Neural cell (in vitro differentiated cells): ENCODE data around the gene ANXA1. TPM values are rescaled to one million over a fixed set of nuclear protein-coding genes. Genes with fewer than 3 reads are reported as not detected.

ENCODE experiments used
- H2AFZ ChIP-seq: fragments of 200-600, 300-800 bp; sonication (generic), shearing (Covaris generic); 2 replicates; pipeline ENCODE4 v1.6.0; 2014; ENCODE audit warnings: low read depth, mild to moderate bottlenecking, antibody characterized with exemption, low read length, moderate library complexity
- H3F3A ChIP-seq: fragments of 200-600 bp; shearing (Covaris generic); 2 replicates; pipeline ENCODE4 v1.6.1; 2016; ENCODE audit warnings: mild to moderate bottlenecking, moderate library complexity, mixed read lengths, antibody characterized with exemption, low read length; ENCODE audit not compliant: insufficient read depth, poor library complexity, severe bottlenecking
- H3K27ac ChIP-seq: fragments of 200-600, 300-800 bp; sonication (generic), shearing (Covaris generic); 2 replicates; pipeline ENCODE4 v1.5.1; 2014; ENCODE audit warnings: mild to moderate bottlenecking, low read length, moderate library complexity
- H3K27me3 ChIP-seq: fragments of 300-800, 200-600 bp; sonication (generic), shearing (Covaris generic); 2 replicates; pipeline ENCODE4 v1.6.0; 2014; ENCODE audit warnings: mild to moderate bottlenecking, low read depth, low read length, moderate library complexity; ENCODE audit not compliant: insufficient read depth
- H3K36me3 ChIP-seq: fragments of 300-800, 200-600 bp; sonication (generic), shearing (Covaris generic); 2 replicates; pipeline ENCODE4 v1.5.1; 2014; ENCODE audit warnings: mild to moderate bottlenecking, antibody characterized with exemption, low read length, moderate library complexity; ENCODE audit not compliant: insufficient read depth
- H3K4me2 ChIP-seq: fragments of 300-800, 200-600 bp; sonication (generic), shearing (Covaris generic); 2 replicates; pipeline ENCODE4 v1.6.0; 2014; ENCODE audit warnings: mild to moderate bottlenecking, low read length
- H3K4me3 ChIP-seq: fragments of 300-800, 200-600 bp; sonication (generic), shearing (Covaris generic); 2 replicates; pipeline ENCODE4 v1.5.1; 2014; ENCODE audit warnings: mild to moderate bottlenecking, low read length, moderate library complexity
- H3K79me2 ChIP-seq: fragments of 200-600 bp; shearing (Covaris generic); replicated peaks from 2 replicates; pipeline ENCODE4 v1.6.0; 2014; ENCODE audit warnings: mild to moderate bottlenecking, low read length, moderate library complexity; ENCODE audit not compliant: insufficient read depth
- H3K9ac ChIP-seq: fragments of 300-800, 200-600 bp; sonication (generic), shearing (Covaris generic); 2 replicates; pipeline ENCODE4 v1.6.1; 2016; ENCODE audit warnings: mild to moderate bottlenecking, low read length, mixed read lengths
- H3K9me2 ChIP-seq: fragments of 200-600 bp; shearing (Covaris generic); 2 replicates; pipeline ENCODE4 v1.6.1; 2016; ENCODE audit warnings: mild to moderate bottlenecking, low read length, mixed read lengths; ENCODE audit not compliant: insufficient read depth
- H3K9me3 ChIP-seq: fragments of 200-600, 300-800 bp; sonication (generic), shearing (Covaris generic); 2 replicates; pipeline ENCODE4 v1.6.1; 2016; ENCODE audit warnings: mild to moderate bottlenecking, mixed run types, low read length, moderate library complexity, mixed read lengths
- H4K20me1 ChIP-seq: fragments of 200-600 bp; shearing (Covaris generic); 2 replicates; pipeline ENCODE4 v1.6.1; 2016; ENCODE audit warnings: mild to moderate bottlenecking, mixed run types; ENCODE audit not compliant: insufficient read depth
- EP300 ChIP-seq: fragments of 450-650 bp; conservative IDR thresholded peaks from 2 replicates; pipeline ENCODE4 v1.6.1; 2014; ENCODE audit warnings: antibody characterized with exemption, mild to moderate bottlenecking, moderate library complexity; ENCODE audit not compliant: poor library complexity, severe bottlenecking
- EZH2 ChIP-seq: fragments of 200-600, 300-800 bp; shearing (Covaris generic), sonication (generic); IDR thresholded peaks from 2 replicates; pipeline ENCODE4 v1.6.1; 2014; ENCODE audit warnings: antibody characterized with exemption, low read length, borderline replicate concordance, mild to moderate bottlenecking; ENCODE audit not compliant: insufficient read depth, poor library complexity, severe bottlenecking
- MXI1 ChIP-seq: fragments of 450-650 bp; conservative IDR thresholded peaks from 2 replicates; pipeline ENCODE4 v1.6.1; 2014; ENCODE audit warnings: antibody characterized with exemption, mild to moderate bottlenecking; ENCODE audit not compliant: poor library complexity, severe bottlenecking
- POLR2AphosphoS5 ChIP-seq: IDR thresholded peaks from 2 replicates; pipeline ENCODE4 v1.6.1; 2012
- RAD21 ChIP-seq: fragments of 450-650 bp; conservative IDR thresholded peaks from 2 replicates; pipeline ENCODE4 v1.6.1; 2014; ENCODE audit warnings: antibody characterized with exemption, mild to moderate bottlenecking, moderate library complexity
- SMC3 ChIP-seq: fragments of 450-650 bp; conservative IDR thresholded peaks from 2 replicates; pipeline ENCODE4 v1.6.1; 2014; ENCODE audit warnings: antibody characterized with exemption, mild to moderate bottlenecking, moderate library complexity; ENCODE audit not compliant: poor library complexity
- TAF1 ChIP-seq: IDR thresholded peaks from 2 replicates; pipeline ENCODE4 v1.6.1; 2012; ENCODE audit warnings: low read depth
- polyA plus RNA-seq: library from polyadenylated mRNA; depleted of rRNA; stranded (reverse); fragments of >200 nt; gene quantifications from 2 replicates; pipeline ENCODE4 v1.2.3, GENCODE V29; 2014
- TF ChIP-seq, protein P1 (sequence below): fragments of 450-650 bp; IDR thresholded peaks from 2 replicates; pipeline ENCODE4 v1.5.1; 2014; ENCODE audit warnings: antibody characterized with exemption, mild to moderate bottlenecking, moderate library complexity; ENCODE audit not compliant: poor library complexity, severe bottlenecking
- TF ChIP-seq, protein P2 (sequence below): IDR thresholded peaks from 2 replicates; pipeline ENCODE4 v1.6.1; 2012; ENCODE audit warnings: borderline replicate concordance

Gene ANXA1
- polyA plus RNA-seq, 1 donor from 2014 or later: 5.8 TPM

DNA sequence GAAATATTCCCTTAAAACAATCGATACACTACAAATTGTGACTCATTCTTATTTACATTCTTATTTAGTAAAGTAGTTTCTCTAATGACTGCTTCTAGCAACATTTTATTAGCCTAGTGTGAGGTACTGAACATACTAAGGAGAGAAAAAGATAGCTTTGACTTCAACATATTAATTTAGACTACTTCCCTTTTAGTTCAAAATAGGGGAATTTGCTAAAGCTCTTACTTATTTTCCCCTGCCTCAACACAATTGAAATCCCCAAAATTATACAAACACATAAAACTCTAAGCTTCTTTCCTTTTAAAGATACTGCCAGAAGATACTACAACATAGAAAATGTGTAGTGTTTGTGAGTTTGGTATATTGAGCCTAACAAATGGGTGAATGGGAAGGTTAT is 55.2 kb downstream of the ANXA1 start:
- no peak overlapping the region for H3K4me2 ChIP-seq
- H3K79me2 ChIP-seq: no peaks in the 10 kb centered on the region
- no peak overlapping the region for H3K9ac ChIP-seq

DNA sequence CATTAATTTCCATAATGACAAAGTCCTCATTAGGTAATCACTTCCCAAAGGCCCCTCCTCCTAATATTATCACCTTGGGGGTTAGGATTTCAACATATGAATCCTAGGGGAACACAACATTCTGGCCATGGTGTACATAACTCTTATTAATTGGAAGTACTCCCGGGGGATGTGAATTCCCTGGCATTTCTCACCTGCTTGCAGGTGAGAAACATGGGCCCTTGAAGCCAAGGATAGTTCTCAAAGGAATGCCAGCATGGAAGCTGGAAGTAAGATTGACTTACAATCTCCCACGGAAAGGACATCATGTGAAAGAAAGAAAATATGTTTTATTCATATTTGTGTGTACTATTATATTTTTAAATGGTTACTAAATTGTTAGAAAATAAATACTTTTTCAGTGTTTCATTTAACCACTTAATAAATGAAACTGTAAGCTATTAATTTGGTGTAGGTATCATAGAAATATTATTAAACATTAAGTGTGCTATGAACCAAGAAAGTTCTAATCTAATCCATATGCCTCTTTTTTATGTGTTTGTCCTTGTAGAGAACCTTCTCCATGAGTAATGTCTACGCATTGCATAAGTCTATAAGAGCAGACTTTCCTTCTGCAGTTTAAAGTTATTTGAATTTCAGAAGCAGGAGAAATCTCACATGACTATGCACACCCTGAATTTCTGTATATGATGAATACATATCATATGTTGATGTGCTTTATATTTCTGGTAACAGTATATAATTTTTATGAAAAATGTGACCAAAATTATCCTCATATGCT is 59.4 kb downstream of the ANXA1 start:
- H3K27me3 ChIP-seq: no peaks in the 10 kb centered on the region

More for the DNA sequence above, 55.2 kb downstream of the ANXA1 start:
- no peaks in the 10 kb centered on the region for H3K9me3 ChIP-seq
- TF ChIP-seq TAF1 (no peak), MXI1 (no peak)
- TF ChIP-seq, protein P1, sequence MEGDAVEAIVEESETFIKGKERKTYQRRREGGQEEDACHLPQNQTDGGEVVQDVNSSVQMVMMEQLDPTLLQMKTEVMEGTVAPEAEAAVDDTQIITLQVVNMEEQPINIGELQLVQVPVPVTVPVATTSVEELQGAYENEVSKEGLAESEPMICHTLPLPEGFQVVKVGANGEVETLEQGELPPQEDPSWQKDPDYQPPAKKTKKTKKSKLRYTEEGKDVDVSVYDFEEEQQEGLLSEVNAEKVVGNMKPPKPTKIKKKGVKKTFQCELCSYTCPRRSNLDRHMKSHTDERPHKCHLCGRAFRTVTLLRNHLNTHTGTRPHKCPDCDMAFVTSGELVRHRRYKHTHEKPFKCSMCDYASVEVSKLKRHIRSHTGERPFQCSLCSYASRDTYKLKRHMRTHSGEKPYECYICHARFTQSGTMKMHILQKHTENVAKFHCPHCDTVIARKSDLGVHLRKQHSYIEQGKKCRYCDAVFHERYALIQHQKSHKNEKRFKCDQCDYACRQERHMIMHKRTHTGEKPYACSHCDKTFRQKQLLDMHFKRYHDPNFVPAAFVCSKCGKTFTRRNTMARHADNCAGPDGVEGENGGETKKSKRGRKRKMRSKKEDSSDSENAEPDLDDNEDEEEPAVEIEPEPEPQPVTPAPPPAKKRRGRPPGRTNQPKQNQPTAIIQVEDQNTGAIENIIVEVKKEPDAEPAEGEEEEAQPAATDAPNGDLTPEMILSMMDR: no peak
- H4K20me1 ChIP-seq: no peaks in the 10 kb centered on the region
- H2AFZ ChIP-seq: no peak overlapping the region
- H3F3A ChIP-seq: no peaks in the 10 kb centered on the region
- H3K4me3 ChIP-seq: no peak overlapping the region
- H3K27me3 ChIP-seq: no peaks in the 10 kb centered on the region
- H3K36me3 ChIP-seq: no peaks in the 10 kb centered on the region
- no peak overlapping the region for H3K27ac ChIP-seq
- H3K9me2 ChIP-seq: no peaks in the 10 kb centered on the region

DNA sequence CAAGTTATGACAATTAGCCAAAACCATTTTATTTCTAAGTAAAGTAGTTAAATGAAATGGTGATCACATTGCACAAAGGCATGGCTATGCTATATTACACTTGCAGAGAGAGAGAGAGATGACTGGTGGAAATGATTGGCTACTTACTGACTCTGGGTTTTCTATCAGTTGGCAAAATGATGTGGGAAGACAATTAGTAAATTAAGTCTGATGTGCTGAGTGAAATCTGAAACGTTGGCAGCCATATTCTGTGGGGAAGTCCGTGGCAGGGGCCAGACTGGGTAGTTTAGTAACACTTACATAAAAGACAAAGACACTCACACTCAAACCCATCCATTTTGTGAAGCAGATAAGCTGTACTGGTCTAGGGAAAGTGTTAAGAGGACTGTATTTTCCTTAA is 61.6 kb downstream of the ANXA1 start:
- Histone ChIP-seq H3K9me2 (no peaks in the 10 kb centered on the region), H3F3A (no peaks in the 10 kb centered on the region), H3K79me2 (no peaks in the 10 kb centered on the region), H3K36me3 (no peaks in the 10 kb centered on the region), H3K4me2 (no peak overlapping the region), H4K20me1 (no peaks in the 10 kb centered on the region), H3K27me3 (no peaks in the 10 kb centered on the region), H2AFZ (no peak overlapping the region), H3K4me3 (no peak overlapping the region), H3K9ac (no peak overlapping the region), H3K9me3 (no peaks in the 10 kb centered on the region), H3K27ac (no peak overlapping the region)
- TF ChIP-seq EZH2: no peak
- TF ChIP-seq POLR2AphosphoS5: no peak
- TF ChIP-seq MXI1: no peak
- TF ChIP-seq, protein P1: no peak
- no peak for TF ChIP-seq TAF1
- TF ChIP-seq, protein P2, sequence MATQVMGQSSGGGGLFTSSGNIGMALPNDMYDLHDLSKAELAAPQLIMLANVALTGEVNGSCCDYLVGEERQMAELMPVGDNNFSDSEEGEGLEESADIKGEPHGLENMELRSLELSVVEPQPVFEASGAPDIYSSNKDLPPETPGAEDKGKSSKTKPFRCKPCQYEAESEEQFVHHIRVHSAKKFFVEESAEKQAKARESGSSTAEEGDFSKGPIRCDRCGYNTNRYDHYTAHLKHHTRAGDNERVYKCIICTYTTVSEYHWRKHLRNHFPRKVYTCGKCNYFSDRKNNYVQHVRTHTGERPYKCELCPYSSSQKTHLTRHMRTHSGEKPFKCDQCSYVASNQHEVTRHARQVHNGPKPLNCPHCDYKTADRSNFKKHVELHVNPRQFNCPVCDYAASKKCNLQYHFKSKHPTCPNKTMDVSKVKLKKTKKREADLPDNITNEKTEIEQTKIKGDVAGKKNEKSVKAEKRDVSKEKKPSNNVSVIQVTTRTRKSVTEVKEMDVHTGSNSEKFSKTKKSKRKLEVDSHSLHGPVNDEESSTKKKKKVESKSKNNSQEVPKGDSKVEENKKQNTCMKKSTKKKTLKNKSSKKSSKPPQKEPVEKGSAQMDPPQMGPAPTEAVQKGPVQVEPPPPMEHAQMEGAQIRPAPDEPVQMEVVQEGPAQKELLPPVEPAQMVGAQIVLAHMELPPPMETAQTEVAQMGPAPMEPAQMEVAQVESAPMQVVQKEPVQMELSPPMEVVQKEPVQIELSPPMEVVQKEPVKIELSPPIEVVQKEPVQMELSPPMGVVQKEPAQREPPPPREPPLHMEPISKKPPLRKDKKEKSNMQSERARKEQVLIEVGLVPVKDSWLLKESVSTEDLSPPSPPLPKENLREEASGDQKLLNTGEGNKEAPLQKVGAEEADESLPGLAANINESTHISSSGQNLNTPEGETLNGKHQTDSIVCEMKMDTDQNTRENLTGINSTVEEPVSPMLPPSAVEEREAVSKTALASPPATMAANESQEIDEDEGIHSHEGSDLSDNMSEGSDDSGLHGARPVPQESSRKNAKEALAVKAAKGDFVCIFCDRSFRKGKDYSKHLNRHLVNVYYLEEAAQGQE: no peak
- TF ChIP-seq SMC3: no peak
- no peak for TF ChIP-seq EP300
- no peak for TF ChIP-seq RAD21

More for the DNA sequence above, 59.4 kb downstream of the ANXA1 start:
- no peaks in the 10 kb centered on the region for H3K36me3 ChIP-seq
- no peak overlapping the region for H3K4me2 ChIP-seq
- no peaks in the 10 kb centered on the region for H3K79me2 ChIP-seq
- no peaks in the 10 kb centered on the region for H3F3A ChIP-seq
- no peaks in the 10 kb centered on the region for H3K9me3 ChIP-seq
- H3K4me3 ChIP-seq: no peak overlapping the region
- no peak overlapping the region for H2AFZ ChIP-seq
- no peak overlapping the region for H3K27ac ChIP-seq
- H4K20me1 ChIP-seq: no peaks in the 10 kb centered on the region
- no peaks in the 10 kb centered on the region for H3K9me2 ChIP-seq
- TF ChIP-seq EP300: no peak
- no peak for TF ChIP-seq RAD21
- TF ChIP-seq EZH2: no peak
- no peak for TF ChIP-seq POLR2AphosphoS5
- no peak for TF ChIP-seq MXI1
- H3K9ac ChIP-seq: no peak overlapping the region
